ENCODE results near the gene CIAO2A.

- TF ChIP-seq GATA2 (IDR thresholded peaks at IDR 0.05; ENCODE audit: low read depth, low read length), result no peak
- no peak for TF ChIP-seq GATA3 (IDR thresholded peaks at IDR 0.05; ENCODE audit: low read depth, low read length)
These were observed 44.8 kb upstream of the CIAO2A start for GRCh38 chr15:64138331-64138941.

Data from SH-SY5Y (cell line).